Thyroid gland (tissue), 4 donors: ENCODE measurements around the gene USP32.
"Not testable (repeated sequence)": the region's sequence is repeated elsewhere in the genome, so short reads cannot be mapped to it uniquely, and the experiment has no call there.

Experiments
- CTCF ChIP-seq, 6 experiments: fragments of 200-600 bp in 3 of 6; fragments of 450-650 bp in 3 of 6; sonication (generic) in 3 of 6; IDR thresholded peaks; one replicate each; pipeline ENCODE4 v1.5.1; 2016 to 2019; ENCODE audit warnings: antibody characterized with exemption in 6 of 6, mild to moderate bottlenecking in 2 of 6, inconsistent platforms in 1 of 6, moderate library complexity in 1 of 6
- POLR2A ChIP-seq, 2 donors: fragments of 450-650 bp; IDR thresholded peaks; one replicate each; pipeline ENCODE4 v1.6.1; 2017; ENCODE audit warnings: antibody characterized with exemption in 2 of 2, mild to moderate bottlenecking in 2 of 2, moderate library complexity in 1 of 2

GRCh38 chr17:60208302-60208701, 183.6 kb downstream of the USP32 start:
- not testable (repeated sequence) for TF ChIP-seq CTCF, POLR2A (IDR thresholded peaks at IDR 0.05)
